GM19324 (cell line): ENCODE results near the gene SMIM29.

Source experiments
- ATAC-seq: cut with Tn5 transposase; IDR thresholded peaks from one replicate; pipeline ENCODE4 v1.9.1; 2021; ENCODE audit warnings: mild to moderate bottlenecking, moderate library complexity; ENCODE audit not compliant: unreplicated experiment, low FRiP score

SMIM29 gene

GRCh38 chr6:34230653-34231371, 18.0 kb downstream of the SMIM29 start:
- ATAC-seq, result no peak

- ATAC-seq, result no peak
Observed at GRCh38 chr6:34229877-34230276, 18.9 kb downstream of the SMIM29 start.

GRCh38 chr6:34227761-34228421, 20.9 kb downstream of the SMIM29 start:
- no peak for ATAC-seq

DNA sequence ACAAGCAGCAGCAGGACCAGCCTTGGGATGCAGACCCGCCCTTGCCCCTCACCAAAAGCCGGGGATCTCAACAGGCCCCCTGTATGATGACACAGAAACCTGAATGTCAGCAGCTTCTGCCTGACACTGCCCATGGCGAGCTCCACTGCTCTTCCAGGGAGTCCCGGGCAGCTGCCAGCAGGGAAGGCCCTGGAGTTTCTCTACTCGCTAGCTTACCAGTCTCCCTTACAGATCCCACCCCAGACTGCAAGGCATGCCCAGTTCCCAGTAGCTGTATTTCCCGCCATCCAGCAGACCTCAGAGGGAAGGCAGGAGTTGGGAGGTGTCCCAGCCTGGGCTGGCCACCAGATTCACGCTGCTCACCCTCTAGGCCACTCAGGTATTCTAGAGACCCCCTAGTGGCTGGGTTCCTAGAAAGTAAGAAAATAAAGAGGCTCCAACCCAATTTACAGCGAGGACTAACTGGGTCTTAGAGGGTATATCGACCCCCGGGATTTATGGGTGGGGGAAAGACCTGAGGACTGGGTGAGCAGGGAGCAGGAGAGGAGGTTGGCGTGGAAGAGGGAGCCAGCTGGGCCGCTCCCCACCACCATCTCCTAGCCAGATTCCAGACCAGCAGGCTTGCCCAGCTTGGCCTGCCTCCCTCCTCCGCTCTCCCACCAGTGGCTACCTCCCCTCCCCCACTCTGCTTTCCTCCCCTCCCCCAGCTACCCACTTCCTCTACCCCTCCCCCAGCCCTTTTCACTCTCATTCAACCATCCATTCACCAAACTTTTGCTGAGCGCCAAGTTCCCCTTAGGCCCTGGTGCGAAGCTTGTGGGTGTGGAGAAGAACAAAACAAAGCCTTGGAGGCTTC, 21.8 kb downstream of the SMIM29 start:
- no peak for ATAC-seq

- no peak for ATAC-seq
Observed at GRCh38 chr6:34226066-34226465, 22.7 kb downstream of the SMIM29 start.

DNA sequence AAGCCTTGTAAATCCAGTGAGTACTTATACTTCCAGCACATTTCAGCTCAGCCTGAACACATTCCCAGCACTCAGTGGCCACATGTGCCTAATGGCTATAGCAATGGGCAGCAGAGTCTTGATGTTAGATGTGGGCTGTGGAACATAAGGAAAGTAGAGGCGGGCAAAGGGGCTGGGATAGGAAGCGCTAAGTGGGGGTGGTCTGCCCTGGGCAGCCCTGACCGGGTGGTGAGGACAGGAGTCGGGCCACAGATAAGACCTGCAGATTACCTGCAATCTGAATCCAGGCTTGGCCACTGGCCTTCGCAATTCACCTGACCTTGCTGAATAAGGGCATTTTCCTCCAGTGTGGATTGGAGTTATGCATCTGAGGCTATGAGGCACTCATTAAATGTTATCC, 23.3 kb downstream of the SMIM29 start:
- no peak for ATAC-seq

- peak; percentile 92 for ATAC-seq
Observed at GRCh38 chr6:34223956-34224940, 24.6 kb downstream of the SMIM29 start.

DNA sequence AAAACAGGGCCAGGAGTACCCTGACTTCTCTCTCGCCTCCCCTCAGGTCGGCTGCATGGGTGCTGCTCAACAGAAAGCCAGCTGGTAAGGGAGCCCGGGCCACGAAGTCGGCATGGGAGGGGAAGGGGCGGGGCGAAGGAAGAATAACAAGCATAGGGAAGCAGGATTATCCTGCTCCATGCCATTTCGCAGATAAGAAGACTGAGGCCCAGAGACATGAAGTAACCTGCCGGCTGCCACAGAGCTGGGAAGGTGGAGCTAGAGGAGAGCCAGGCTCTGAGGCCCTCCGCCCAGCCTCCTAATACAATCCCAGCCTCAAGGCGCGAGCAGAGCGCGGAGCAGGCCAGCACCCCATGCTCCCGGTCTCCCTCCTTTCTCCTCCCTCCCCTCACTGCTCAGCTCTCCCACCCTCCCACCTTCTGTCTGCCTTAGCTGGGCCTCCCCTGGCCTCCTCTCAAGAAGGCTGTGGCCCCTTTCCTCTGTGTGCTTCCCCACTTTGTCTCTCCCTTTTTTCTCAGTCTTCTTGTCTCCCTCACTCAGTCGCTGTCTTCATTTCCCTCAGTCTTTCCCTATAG, 25.3 kb downstream of the SMIM29 start:
- peak; percentile 30 for ATAC-seq

- no peak for ATAC-seq
Observed at GRCh38 chr6:34218691-34219090, 30.1 kb downstream of the SMIM29 start.

- ATAC-seq, result no peak
Observed at GRCh38 chr6:34213772-34214171, 35.0 kb downstream of the SMIM29 start.

- no peak for ATAC-seq
Observed at GRCh38 chr6:34207695-34208443, 40.9 kb downstream of the SMIM29 start.

- ATAC-seq, result no peak
Observed at GRCh38 chr6:34206726-34207125, 42.1 kb downstream of the SMIM29 start.

GRCh38 chr6:34205916-34206315, 42.9 kb downstream of the SMIM29 start:
- ATAC-seq, result no peak

GRCh38 chr6:34205466-34205865, 43.3 kb downstream of the SMIM29 start:
- ATAC-seq, result no peak

DNA sequence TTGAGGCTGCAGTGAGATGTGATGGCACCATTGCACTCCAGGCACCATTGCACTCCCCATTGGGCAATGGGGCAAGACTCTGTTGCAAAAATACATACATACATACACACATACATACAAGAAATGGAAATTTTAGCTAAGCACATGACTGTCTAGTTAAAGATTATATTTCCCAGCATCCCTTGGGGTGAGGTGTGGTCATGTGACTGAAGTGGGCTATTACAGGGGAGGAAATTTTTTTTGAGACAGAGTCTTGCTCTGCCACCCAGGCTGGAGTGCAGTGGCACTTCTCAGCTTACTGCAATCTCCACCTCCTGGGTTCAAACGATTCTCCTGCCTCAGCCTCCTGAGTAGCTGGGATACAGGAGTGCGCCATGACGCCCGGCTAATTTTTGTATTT, 44.1 kb downstream of the SMIM29 start:
- no peak for ATAC-seq

DNA sequence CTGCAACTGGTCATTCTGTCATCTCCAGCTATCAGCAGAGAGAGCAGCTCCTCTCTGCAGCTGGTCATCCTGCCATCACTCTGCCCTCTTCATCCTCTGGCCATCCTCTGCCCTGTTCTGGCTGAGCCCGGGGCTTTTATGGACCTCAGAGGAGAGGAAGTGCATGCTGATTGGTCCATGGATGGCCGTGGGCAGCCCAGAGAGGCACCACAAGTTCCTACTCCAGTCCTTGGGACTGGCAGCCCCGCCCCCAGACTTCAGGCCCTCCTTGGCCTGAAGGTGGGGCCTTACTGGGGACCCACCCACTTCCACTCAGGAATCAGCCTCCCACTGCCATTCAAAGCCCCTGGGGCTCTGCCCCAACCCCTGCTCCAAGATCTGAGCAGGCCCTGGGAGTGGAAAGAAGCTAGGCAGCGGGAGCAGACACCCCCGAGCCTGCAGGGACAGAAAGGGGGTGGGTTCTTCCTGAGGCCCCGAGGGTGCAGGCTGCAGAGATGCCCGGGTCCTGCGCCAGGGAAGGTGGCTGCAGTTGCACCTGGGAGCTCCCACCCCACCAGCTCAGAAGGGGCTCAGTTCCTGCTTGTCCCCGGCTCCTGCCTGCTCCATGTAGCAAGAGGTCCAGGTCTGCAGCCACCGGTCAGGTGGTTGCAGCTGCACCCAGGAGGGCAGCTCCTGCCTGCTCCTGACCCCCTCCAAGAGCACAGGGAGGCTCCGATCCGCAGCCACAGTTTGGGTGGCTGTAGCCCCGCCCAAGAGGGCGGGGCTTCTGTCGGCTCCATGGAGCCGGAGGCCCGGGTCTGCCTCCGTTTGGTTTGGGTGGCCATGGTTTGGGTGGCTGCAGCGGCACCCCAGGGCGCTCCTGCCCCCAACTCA, 46.2 kb downstream of the SMIM29 start:
- ATAC-seq, result no peak

GRCh38 chr6:34201455-34202107, 47.2 kb downstream of the SMIM29 start:
- no peak for ATAC-seq
